NCI-H82 (cell line): ENCODE measurements around the gene HOXB9.

Source experiments
- DNase-seq: peaks from one replicate; lab custom pipeline; 2025; lab: John Stamatoyannopoulos, UW

HOXB9 gene

DNA sequence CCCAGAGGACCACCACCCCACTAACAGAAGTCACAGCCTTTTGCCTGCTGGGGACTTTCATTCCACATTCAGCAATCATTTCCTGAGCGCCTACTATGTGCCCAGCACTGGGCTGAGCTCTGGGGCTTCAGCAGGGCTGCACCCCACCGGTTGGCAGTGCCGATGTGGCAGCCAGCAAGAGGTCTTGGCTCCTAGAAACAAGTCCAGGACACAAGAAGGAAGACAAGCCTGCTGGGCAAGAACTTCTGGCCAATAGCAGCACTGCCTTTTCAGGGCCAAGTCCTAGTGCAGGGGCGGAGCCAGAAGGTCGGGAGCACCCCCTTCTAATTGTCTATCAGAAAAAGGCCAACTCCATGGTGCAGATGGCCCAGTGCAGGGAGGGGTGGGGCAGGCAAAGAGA lies 13.0 kb upstream of the HOXB9 start:
- no peak for DNase-seq

GRCh38 chr17:48637323-48638260 lies 11.4 kb upstream of the HOXB9 start:
- DNase-seq = no peak

GRCh38 chr17:48636177-48637018 lies 10.2 kb upstream of the HOXB9 start:
- peak; percentile 80 for DNase-seq

- DNase-seq = no peak
Measured at GRCh38 chr17:48634493-48635208, 8.5 kb upstream of the HOXB9 start.

GRCh38 chr17:48633266-48633677 lies 7.1 kb upstream of the HOXB9 start:
- no peak for DNase-seq

DNA sequence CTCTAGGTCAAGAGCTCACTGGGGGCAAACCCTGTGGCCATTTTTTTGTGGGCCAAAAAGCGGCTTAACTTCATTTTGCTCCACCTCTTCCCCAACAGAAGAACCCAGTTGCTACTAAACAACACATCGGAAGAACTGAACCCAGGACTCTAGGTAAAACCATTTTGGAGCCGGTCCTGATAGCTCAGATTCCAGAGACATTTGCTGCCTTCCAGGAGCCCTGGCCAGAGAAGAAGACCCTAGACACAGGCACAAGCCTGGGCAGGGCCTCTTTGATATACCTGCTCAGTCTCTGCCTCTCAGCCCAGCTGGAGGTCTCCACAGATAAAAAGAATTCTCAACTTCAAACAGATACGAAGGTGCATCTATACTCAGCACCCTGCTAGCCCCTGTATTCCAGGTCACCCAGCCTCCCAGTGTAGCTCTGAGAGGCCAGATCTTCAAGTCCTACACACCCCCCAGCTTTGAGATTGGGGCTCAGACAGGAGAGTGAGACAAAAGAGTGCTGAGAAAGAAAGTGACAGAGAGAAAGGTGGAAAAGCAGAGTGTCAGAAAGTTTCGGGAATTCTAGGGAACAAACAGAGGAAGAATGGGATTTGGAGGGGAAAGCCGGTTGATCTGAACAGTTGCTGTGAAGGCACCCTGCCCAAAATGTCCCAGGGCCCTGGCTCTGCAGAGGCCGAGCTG lies 6.6 kb upstream of the HOXB9 start:
- no peak for DNase-seq

DNA sequence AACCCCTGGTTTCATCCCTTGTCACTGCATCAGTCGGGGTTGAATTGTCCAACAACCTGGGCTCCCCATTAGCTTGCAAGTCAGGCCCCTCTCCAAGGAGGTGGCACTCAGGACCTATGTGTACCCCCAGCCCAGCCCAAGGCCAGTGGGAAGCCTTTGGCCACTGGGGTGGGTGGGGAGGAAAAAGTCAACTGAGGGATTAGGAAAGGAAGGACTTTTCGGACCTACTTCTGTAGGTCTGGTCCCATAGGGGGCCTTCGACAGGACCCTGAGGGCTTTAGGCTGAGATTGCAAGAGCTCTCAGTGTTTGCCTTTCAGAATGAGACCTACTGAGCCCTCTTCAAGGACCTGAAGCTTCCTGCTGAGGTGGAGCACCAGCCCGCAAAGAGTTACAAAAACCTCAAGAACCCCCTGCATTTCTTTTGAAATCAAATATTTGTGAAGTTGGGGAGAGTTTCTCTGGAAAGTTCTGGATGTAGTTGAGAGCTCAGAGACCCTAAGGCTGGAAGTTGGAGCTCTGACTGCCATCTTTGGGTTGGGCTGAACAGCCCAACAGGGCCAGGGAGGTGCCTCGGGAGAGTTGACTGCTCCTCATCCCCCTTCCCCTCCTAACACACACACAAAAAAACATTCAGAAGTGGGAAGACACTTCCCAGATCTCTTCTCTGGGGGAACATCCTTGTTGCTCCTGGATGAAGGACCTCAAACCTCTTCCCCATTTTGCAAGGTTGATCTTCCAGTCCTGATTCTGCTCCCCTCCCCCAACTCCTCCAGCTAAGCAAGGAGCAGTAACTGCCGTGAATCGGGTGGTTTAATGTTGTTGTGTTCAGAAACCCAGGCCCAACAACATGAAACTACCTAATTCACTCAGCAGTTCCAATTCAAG lies 5.8 kb upstream of the HOXB9 start:
- DNase-seq = no peak

- DNase-seq = no peak
Measured at GRCh38 chr17:48630925-48631692, 5.0 kb upstream of the HOXB9 start.

DNA sequence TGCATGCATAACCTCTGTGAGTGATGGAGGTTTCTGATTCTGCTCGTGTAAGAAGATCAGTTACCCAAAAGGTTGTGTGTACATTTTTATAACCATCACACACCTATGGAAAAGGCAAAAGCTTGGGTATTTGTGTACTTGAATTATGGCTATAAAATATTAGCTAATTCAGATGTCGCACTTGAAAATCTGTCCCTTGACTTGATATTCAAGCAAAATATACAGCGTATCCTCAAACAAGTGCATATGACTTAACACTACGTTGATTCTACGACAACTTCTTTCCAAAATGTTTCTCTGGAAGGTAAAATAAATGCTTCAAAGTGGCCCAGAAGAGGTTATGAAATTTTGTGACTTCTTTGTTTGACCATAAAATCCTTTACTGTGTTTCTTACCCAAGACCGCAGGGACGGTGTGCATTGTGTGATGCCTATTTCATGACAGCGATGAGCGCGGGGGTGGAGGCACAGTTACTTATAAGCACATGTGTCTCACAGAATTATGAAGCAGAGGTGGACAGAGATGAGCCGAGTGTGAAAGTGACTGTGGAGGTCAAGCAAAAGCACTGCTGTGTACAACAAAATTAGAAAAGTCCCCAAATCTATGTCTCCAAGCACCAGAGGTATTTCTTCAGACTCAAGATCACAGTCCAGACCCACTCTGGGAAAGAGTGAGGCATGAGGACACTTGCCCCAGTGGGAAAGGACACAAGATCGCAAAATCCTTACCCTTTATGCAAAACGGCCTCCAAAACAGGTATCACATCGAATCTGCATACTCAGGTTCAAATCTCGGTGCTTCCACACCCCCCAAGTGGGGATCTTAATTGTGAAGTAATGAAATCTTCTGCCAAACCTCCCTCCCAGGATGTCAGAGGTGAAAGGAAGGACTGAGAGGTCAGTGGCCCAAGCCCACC lies 4.1 kb upstream of the HOXB9 start:
- no peak for DNase-seq

DNA sequence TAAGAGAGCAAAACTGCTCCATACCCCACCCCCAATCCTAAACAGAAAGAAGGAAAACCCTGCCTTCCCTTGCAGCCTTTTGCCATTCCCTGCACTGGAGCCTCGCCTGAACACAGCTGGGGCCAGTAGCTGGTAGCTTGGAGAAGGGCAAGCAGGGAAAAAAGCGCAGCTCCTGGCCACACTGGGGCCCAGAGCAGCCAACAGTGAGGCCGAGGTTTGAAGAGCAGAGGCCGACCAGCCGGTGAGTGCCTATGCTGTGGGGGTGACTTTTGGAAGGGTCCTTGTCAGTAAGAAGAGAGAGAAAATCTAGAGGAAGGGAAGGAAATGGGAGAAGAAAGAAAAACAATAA lies 3.2 kb upstream of the HOXB9 start:
- DNase-seq = no peak

DNA sequence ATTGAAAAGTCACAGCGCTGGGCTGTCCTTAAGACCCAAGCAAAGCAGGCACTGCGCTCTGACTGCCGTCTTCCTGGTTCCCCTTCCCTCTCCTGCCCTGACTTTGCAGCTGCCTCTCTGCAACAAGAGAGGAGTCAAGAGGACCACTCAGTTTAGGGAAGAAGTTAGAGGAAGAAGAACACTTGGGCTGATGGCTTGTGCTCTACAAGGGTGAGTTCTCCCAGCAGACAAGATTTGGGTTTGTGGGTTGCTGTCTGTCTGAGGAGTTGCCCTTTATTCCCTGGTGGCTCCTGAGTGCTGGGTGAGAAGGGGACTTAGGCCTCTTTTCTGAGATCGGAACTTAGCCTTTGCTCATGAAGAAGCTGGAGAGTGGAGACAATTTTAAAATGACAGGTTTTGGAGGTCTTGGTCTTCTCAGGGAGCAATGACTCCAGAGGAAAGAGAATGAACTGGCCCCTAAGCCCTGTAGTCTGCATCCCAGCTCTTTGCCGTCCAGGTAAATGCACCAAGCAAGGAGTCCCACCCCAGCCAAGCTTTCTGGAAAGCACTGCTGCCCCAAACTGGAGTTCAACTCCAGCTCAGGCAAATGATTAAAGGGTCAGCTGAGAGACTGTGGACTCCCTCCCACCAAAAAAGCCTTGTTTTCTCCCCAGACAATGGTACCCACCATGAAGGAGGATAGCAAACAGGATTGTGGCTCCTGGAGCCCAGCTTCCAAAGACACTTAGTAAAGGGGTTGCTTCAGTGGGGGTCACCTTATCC lies 2.7 kb upstream of the HOXB9 start:
- no peak for DNase-seq

GRCh38 chr17:48627623-48628521 lies 1.7 kb upstream of the HOXB9 start:
- DNase-seq = no peak

DNA sequence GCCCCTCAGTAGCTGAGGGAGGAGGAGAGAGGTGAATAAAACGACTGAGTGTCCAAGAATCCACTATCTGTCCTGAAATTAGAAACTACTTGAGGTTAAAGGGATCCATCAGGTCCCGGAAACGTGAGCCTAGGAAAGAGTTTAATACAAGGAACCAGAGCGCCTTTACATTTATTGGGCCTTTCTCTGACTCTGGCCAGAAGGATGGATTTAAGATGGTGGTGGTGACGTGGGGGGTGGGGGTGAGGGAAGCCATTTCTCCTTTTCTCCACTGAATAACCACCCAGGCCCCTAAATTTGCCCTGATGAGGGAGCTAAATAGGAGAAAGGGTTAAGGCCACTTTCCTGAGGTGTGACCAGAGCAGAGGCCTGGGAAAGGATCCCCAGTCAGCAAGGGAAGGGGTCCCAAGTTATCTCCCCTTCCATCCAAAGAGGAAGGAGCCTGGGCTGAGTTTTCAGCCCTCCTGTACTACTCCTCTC lies 1.0 kb upstream of the HOXB9 start:
- DNase-seq = no peak

- DNase-seq = no peak
Measured at GRCh38 chr17:48625495-48626244, 488 bp downstream of the HOXB9 start.

GRCh38 chr17:48624544-48625494 lies 1.3 kb downstream of the HOXB9 start:
- peak; percentile 67 for DNase-seq
